SU-DHL-6 (cell line): ENCODE data around the gene TEX55.

Experiments used
- EZH2phosphoT487 ChIP-seq: fragments of 200-600 bp; sonication (generic), shearing (Covaris generic); conservative IDR thresholded peaks from 2 replicates; pipeline ENCODE4 v1.6.1; 2018; ENCODE audit warnings: mild to moderate bottlenecking, antibody characterized with exemption, low read length, moderate library complexity, mixed read lengths
- TF ChIP-seq, protein P1 (sequence below): fragments of 200-600 bp; sonication (generic); IDR thresholded peaks from one replicate; pipeline ENCODE4 v1.5.1; 2017; ENCODE audit warnings: antibody characterized with exemption, mild to moderate bottlenecking, low read length, moderate library complexity; ENCODE audit not compliant: insufficient read depth, poor library complexity, severe bottlenecking

DNA sequence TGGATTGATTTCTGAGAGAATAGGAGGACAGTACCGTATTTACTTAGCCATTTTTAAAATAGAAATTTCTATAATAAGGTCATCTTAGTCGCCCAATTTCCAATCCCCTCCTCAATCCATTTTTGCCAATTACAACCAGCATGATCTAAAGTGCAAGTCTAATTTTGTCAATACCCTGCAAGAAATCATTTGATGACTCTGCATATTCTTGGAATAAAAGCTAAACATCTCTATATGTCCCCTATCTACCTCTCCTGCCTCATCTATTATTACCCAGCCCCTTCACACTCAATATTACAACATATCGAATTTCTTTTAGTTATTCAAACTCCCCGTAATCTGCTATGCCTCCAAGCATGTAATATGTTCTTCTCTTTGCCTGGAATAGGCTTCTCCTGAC lies 41.9 kb upstream of the TEX55 start:
- TF ChIP-seq, protein P1, sequence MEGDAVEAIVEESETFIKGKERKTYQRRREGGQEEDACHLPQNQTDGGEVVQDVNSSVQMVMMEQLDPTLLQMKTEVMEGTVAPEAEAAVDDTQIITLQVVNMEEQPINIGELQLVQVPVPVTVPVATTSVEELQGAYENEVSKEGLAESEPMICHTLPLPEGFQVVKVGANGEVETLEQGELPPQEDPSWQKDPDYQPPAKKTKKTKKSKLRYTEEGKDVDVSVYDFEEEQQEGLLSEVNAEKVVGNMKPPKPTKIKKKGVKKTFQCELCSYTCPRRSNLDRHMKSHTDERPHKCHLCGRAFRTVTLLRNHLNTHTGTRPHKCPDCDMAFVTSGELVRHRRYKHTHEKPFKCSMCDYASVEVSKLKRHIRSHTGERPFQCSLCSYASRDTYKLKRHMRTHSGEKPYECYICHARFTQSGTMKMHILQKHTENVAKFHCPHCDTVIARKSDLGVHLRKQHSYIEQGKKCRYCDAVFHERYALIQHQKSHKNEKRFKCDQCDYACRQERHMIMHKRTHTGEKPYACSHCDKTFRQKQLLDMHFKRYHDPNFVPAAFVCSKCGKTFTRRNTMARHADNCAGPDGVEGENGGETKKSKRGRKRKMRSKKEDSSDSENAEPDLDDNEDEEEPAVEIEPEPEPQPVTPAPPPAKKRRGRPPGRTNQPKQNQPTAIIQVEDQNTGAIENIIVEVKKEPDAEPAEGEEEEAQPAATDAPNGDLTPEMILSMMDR: no peak
- no peak for TF ChIP-seq EZH2phosphoT487
